Ishikawa (cell line): ENCODE measurements around the gene VPS54.

ENCODE experiments used
- FOXM1 ChIP-seq: IDR thresholded peaks from 2 replicates; pipeline ENCODE4 v1.6.1; 2012; ENCODE audit warnings: low read depth, borderline replicate concordance
- MAX ChIP-seq: IDR thresholded peaks from 2 replicates; pipeline ENCODE4 v1.6.1; 2012
- ZBTB7A ChIP-seq: IDR thresholded peaks from 2 replicates; pipeline ENCODE4 v1.6.1; 2012; ENCODE audit warnings: low read depth
- TF ChIP-seq, protein P1 (sequence below): IDR thresholded peaks from 2 replicates; pipeline ENCODE4 v1.6.1; 2012; ENCODE audit warnings: low read depth, mild to moderate bottlenecking
- TF ChIP-seq, protein P2 (sequence below): IDR thresholded peaks from 2 replicates; pipeline ENCODE4 v1.6.1; 2012

DNA sequence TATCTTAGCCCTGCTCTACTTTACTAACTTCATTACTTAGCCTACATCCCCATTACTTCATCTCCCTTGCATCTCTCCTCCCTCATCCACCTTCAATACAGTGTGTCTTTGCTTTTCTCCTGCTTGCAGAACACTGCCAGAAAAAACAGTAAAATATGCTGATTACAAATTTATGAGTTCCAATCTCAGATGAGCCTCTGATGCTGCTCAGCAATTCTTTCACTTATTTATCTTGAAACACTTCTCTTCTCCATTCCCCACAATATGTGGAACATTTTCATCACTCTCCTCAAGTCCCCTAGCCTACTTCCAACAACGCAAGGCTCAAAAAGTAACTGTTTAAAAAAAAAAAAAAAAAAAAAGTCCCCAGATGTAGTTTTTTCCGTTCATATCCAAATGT lies 7.1 kb downstream of the VPS54 start:
- TF ChIP-seq, protein P1, sequence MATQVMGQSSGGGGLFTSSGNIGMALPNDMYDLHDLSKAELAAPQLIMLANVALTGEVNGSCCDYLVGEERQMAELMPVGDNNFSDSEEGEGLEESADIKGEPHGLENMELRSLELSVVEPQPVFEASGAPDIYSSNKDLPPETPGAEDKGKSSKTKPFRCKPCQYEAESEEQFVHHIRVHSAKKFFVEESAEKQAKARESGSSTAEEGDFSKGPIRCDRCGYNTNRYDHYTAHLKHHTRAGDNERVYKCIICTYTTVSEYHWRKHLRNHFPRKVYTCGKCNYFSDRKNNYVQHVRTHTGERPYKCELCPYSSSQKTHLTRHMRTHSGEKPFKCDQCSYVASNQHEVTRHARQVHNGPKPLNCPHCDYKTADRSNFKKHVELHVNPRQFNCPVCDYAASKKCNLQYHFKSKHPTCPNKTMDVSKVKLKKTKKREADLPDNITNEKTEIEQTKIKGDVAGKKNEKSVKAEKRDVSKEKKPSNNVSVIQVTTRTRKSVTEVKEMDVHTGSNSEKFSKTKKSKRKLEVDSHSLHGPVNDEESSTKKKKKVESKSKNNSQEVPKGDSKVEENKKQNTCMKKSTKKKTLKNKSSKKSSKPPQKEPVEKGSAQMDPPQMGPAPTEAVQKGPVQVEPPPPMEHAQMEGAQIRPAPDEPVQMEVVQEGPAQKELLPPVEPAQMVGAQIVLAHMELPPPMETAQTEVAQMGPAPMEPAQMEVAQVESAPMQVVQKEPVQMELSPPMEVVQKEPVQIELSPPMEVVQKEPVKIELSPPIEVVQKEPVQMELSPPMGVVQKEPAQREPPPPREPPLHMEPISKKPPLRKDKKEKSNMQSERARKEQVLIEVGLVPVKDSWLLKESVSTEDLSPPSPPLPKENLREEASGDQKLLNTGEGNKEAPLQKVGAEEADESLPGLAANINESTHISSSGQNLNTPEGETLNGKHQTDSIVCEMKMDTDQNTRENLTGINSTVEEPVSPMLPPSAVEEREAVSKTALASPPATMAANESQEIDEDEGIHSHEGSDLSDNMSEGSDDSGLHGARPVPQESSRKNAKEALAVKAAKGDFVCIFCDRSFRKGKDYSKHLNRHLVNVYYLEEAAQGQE = no peak
- TF ChIP-seq FOXM1 (no peak), MAX (no peak), ZBTB7A (no peak)
- TF ChIP-seq, protein P2, sequence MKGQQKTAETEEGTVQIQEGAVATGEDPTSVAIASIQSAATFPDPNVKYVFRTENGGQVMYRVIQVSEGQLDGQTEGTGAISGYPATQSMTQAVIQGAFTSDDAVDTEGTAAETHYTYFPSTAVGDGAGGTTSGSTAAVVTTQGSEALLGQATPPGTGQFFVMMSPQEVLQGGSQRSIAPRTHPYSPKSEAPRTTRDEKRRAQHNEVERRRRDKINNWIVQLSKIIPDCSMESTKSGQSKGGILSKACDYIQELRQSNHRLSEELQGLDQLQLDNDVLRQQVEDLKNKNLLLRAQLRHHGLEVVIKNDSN = no peak
